Urinary bladder (tissue), 4 donors: ENCODE results near the gene GRIK5. TPM values are rescaled to one million over a fixed set of nuclear protein-coding genes. Genes with fewer than 3 reads are reported as not detected.
A peak's percentile ranks its signal among the peaks of the same experiment; 100 is the strongest.
"Not testable (repeated sequence)": the region's sequence is repeated elsewhere in the genome, so short reads cannot be mapped to it uniquely, and the experiment has no call there.

Experiments used
- DNase-seq: peaks from one replicate; pipeline ENCODE4 v3.0.0-alpha.2; 2015; ENCODE audit errors: extremely low spot score
- H3K27ac ChIP-seq: one replicate; pipeline ENCODE4 v1.5.1; 2013; ENCODE audit warnings: low read depth, mild to moderate bottlenecking, moderate library complexity
- H3K36me3 ChIP-seq: one replicate; pipeline ENCODE4 v1.6.1; 2013; ENCODE audit warnings: mild to moderate bottlenecking, moderate library complexity; ENCODE audit not compliant: insufficient read depth
- H3K4me1 ChIP-seq: one replicate; pipeline ENCODE4 v1.6.1; 2013; ENCODE audit warnings: mild to moderate bottlenecking, moderate library complexity; ENCODE audit not compliant: insufficient read depth
- H3K4me3 ChIP-seq: one replicate; pipeline ENCODE4 v1.5.1; 2013; ENCODE audit warnings: low read depth, low read length
- WGBS: extraction: QIAGEN DNeasy Blood & Tissue Kit; methylation state at CpG from one replicate; pipeline ENCODE4 v1.1.7; 2013; 5-methylcytosine and 5-hydroxymethylcytosine counted together
- polyA plus RNA-seq: library from polyadenylated mRNA; stranded (reverse); fragments of 200-250 nt; gene quantifications from one replicate; pipeline ENCODE4 v1.2.3, GENCODE V29; 2013
- total RNA-seq: library from RNA; depleted of rRNA; stranded (reverse); fragments of >200 nt; gene quantifications from one replicate; pipeline ENCODE4 v1.2.3, GENCODE V29; 2014
- donor health status: healthy with polysubstance abuse.
- donor health status: healthy.

Gene GRIK5
- total and polyA plus RNA-seq, 2 donors, result 2.5 to 8.6 TPM

DNA sequence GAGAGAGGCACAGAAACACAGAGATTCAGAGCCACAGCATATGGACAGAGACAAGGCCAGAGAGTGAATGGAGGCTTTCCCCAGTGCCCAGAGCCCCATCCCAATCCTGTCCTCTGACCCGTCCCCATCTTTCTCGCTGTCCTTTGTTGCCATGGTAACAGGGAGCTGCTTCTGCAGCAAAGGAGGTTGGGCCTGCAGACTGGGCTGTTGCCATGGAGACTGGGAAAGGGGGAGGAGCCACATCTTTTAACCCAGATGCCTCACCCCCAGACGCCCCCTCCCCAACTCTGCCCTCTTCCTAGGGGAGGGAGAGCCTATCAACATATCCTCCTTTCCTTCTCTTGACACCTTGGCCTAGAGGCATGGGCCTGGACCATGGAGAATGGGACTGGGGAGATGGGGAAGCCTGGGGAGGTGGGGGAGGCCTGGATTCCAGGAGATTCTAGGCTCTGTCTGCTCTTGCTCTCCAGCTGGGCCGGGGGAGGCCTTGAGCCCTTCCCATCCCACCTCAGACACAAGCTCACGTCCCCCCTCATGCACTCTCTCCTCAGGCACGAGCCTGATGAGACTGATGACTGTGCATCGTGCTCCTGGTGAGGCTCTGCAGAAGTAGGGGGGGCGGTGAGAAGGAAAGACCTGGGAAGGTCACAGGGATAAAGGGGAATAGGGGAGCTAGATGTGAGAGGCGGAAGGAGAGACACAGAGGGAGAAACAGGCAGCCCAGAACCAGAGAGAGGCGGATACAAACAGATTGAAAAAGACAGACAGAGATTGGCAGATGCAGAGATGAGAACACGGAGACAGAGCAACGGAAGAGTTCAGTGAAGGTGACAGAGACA, 73.8 kb downstream of the GRIK5 start:
- no peak overlapping the region for H3K4me3 ChIP-seq
- no peak overlapping the region for H3K27ac ChIP-seq
- no peaks in the 10 kb centered on the region for H3K36me3 ChIP-seq
- DNase-seq, result peak; percentile 14
- H3K4me1 ChIP-seq, result no peaks in the 10 kb centered on the region
- 41% methylated on average over 12 of the region's 12 CpGs for WGBS

GRCh38 chr19:41994994-41995958, 74.7 kb downstream of the GRIK5 start:
- Histone ChIP-seq H3K27ac (no peak overlapping the region), H3K4me3 (no peak overlapping the region), H3K36me3 (no peaks in the 10 kb centered on the region), H3K4me1 (no peaks in the 10 kb centered on the region)
- 84% methylated on average over 19 of the region's 19 CpGs for WGBS
- DNase-seq, result no peak

GRCh38 chr19:41994521-41994971, 75.5 kb downstream of the GRIK5 start:
- 24% methylated on average over 13 of the region's 13 CpGs for WGBS
- peak overlapping the region; percentile 38 for H3K4me3 ChIP-seq
- no peaks in the 10 kb centered on the region for H3K36me3 ChIP-seq
- H3K27ac ChIP-seq, result no peak overlapping the region
- H3K4me1 ChIP-seq, result no peaks in the 10 kb centered on the region
- no peak for DNase-seq

DNA sequence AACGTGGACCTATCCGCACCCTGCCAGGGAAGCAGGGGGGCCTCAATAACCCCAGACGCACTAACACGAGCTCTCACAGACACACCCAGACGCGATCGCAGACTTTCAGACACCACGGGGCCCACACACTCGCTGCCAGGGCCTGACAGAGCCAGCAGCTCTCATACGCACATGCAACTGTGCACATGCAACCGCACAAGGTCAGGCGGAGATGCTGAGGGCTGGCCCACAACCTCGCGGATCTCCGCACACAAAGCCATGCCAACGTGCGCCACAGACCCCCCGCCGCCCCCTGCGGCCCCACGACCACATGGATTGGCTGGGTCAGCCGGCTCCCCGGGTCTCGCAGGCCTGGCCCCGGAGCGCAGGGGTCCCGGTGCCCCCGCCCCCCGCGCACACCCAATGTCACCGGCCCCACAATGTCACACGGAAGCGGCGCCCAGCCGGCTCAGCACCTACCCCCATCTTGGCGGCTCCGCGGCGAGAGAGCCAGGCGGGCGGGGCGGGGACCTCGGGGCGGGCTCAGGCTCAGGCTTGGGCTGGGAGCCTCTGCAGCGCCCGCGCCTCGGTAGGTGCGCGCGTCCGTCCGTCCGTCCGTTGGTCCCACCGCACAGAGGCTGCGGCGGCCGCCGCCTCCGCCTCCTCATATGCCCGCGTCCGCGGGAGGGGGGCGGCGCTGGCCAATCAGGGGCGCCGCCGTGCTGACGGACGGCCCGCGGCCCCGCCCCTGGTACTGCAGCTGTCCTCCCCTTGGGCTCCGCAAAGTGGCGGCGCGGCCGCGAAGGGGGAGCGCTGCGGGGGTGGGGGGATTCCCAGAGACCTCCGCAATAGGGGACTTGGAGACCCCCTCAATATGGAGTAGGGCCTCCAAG, 76.2 kb downstream of the GRIK5 start, which contains the start of gene ATP1A3:
Gene ATP1A3 (minus strand): TSS at position 619 of the 872 bp plus-strand sequence. CDS start 154 bp downstream, at position 465.
- Histone ChIP-seq H3K4me3 (peak within 1 kb of the TSS; percentile 38), H3K36me3 (no peaks in the 10 kb centered on the region), H3K27ac (no peak within 1 kb of the TSS), H3K4me1 (no peaks in the 10 kb centered on the region)
- DNase-seq, result no peak
- under 1% methylated on average over 84 of the region's 84 CpGs for WGBS

- H3K27ac ChIP-seq, H3K4me1 ChIP-seq, H3K36me3 ChIP-seq, DNase-seq, H3K4me3 ChIP-seq: not testable (repeated sequence)
- WGBS, result 82% methylated on average over 11 of the region's 11 CpGs
Measured at GRCh38 chr19:41991925-41992569, 78.0 kb downstream of the GRIK5 start.

GRCh38 chr19:41991025-41991424, 79.0 kb downstream of the GRIK5 start:
- no peak overlapping the region for H3K27ac ChIP-seq
- WGBS, result 27% methylated on average over 15 of the region's 15 CpGs
- H3K4me1 ChIP-seq, result no peaks in the 10 kb centered on the region
- no peak overlapping the region for H3K4me3 ChIP-seq
- no peak for DNase-seq
- H3K36me3 ChIP-seq, result no peaks in the 10 kb centered on the region

DNA sequence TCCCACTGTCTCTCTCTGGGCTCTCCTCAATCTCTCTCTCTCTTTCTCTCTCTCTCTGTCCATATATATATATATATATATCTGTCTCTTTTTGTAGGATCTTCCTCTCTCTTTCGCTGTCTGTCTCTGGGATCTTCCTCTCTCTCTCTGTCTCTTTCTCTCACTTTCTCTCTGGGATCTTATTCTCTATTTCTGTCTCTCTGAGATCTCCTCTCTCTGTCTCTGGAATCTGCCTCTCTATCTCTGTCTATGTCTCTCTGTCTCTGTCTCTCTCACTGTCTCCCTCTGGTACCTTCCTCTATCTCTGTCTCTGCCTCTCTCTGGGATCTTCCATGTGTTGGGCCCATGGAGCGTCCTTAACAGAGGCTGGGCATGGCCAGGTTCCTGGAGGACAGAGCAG, 79.4 kb downstream of the GRIK5 start:
- Histone ChIP-seq H3K27ac (no peak overlapping the region), H3K36me3 (no peaks in the 10 kb centered on the region), H3K4me1 (no peaks in the 10 kb centered on the region), H3K4me3 (no peak overlapping the region)
- WGBS, result 66% methylated on average over 2 of the region's 2 CpGs
- DNase-seq, result no peak

- Histone ChIP-seq H3K27ac (no peak overlapping the region), H3K36me3 (no peaks in the 10 kb centered on the region), H3K4me3 (no peak overlapping the region), H3K4me1 (no peaks in the 10 kb centered on the region)
- WGBS, result 87% methylated on average over 4 of the region's 4 CpGs
- no peak for DNase-seq
Measured at GRCh38 chr19:41990028-41990427, 80.0 kb downstream of the GRIK5 start.

- 91% methylated on average over 9 of the region's 9 CpGs for WGBS
- Histone ChIP-seq H3K36me3 (no peaks in the 10 kb centered on the region), H3K4me3 (no peak overlapping the region), H3K4me1 (no peaks in the 10 kb centered on the region), H3K27ac (no peak overlapping the region)
- DNase-seq, result no peak
Measured at GRCh38 chr19:41988947-41989346, 81.1 kb downstream of the GRIK5 start.

- whole genome bisulfite sequencing, result 85% methylated on average over 10 of the region's 10 CpGs
- no peaks in the 10 kb centered on the region for H3K4me1 ChIP-seq
- H3K36me3 ChIP-seq, result no peaks in the 10 kb centered on the region
- no peak overlapping the region for H3K27ac ChIP-seq
- no peak overlapping the region for H3K4me3 ChIP-seq
- no peak for DNase-seq
Measured at GRCh38 chr19:41987141-41987860, 82.7 kb downstream of the GRIK5 start.

- DNase-seq, result no peak
- Histone ChIP-seq H3K36me3 (no peaks in the 10 kb centered on the region), H3K4me1 (no peaks in the 10 kb centered on the region), H3K4me3 (no peak overlapping the region), H3K27ac (no peak overlapping the region)
- 89% methylated on average over 17 of the region's 17 CpGs for WGBS
Measured at GRCh38 chr19:41984961-41985360, 85.0 kb downstream of the GRIK5 start.

- WGBS, result 84% methylated on average over 15 of the region's 15 CpGs
- Histone ChIP-seq H3K4me3 (no peak overlapping the region), H3K27ac (no peak overlapping the region), H3K36me3 (no peaks in the 10 kb centered on the region), H3K4me1 (no peaks in the 10 kb centered on the region)
- no peak for DNase-seq
Measured at GRCh38 chr19:41981724-41982123, 88.3 kb downstream of the GRIK5 start.
